GM18505 (cell line): ENCODE data around the gene ULBP3.

ENCODE experiments used
- ATAC-seq: cut with Tn5 transposase; IDR thresholded peaks from one replicate; pipeline ENCODE4 v1.9.1; 2021; ENCODE audit not compliant: unreplicated experiment
- POLR2A ChIP-seq: IDR thresholded peaks from 4 replicates; pipeline ENCODE4 v1.6.1; 2011; ENCODE audit warnings: borderline replicate concordance; ENCODE audit not compliant: insufficient read depth, insufficient read length; ENCODE audit errors: extremely low read depth

ULBP3 gene

DNA sequence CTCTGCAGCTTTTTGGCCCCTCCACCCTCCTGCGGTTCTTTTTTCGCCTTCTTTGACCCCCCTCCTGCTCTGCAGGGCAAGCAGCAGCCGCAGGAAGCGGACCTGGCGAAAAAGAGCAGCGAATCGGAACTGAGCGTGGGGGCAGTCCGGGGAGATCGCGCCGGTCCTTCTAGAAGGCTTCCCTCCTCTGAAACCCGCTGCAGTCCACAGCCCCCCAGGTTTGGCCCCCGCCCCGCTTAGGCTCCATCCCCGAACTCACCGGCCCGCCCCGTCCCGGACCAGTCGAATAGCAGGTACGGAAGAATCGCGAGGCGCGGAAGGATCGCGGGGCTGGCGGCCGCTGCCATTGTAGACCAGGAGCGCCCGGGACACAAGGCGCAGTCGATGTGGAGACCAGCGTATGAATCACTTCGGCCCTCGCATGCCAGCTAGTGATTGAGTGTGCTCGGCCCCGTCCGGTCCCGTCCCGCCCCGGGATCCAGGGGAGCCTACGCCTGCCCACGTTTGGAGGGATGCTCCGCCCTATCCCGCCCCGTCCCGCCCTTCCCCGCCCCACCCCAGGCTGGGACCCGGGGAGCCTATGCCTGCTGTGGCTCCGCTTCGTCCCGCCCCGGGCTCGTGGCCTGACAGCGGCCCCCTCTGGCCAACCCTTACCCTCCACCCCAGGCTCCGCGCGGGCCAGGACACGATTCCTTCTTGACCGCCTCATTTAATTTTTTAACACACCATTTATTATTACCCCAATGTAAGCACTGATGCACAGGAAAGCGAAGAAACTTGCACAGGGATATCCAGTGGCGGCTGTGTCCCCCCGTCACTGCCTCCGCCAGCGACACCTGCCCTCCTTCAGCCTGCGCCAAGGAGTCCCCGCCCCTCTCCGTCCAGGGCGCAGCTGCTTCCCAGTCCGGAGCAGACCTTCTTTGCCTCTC, at the start of gene ULBP3:
TSS of gene ULBP3 (minus strand) at position 402 of the 929 bp plus-strand sequence. CDS start at position 347, 55 bp downstream.
- no peak for TF ChIP-seq POLR2A
- peak; percentile 73 for ATAC-seq

DNA sequence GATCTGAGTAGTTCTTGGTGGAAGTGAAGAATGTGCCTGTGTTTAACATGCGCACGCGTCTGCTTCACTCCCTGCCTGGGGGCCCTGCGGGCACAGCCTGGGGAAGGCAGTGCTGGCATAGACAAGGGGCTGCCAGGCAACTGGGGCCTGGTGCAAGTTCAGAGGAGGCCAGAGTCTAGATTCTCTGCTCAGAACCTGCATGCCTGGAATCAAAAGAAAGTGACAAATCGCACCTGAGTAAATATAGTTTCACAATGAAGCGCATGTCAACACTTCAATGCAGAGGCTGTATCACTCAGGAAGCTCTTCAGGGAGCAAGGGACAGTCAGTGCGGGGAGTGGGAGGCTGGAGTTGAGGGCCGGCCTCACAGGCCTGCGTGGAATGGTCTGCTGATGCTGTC, 49.7 kb upstream of the ULBP3 start:
- TF ChIP-seq POLR2A = no peak
- ATAC-seq = no peak

DNA sequence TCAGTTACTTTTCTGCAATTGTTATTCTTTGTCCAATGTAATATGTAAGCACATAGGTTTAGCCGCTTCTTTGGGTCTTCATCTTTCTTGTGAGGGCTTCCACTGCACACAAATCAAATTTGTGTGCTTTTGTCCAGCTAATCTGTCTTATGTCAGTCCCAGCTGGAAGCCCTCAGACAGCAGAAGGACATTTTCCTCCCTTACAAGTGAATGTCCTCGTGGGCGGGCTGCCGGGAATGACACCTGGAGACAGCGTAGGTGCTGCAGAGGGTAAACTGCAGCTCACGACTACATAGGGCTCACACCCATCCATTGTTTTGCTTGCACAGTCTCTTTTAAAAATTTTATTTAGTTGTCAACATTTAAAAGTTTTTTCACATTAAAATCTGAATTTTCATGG, 49.3 kb upstream of the ULBP3 start:
- ATAC-seq = no peak
- TF ChIP-seq POLR2A = no peak

DNA sequence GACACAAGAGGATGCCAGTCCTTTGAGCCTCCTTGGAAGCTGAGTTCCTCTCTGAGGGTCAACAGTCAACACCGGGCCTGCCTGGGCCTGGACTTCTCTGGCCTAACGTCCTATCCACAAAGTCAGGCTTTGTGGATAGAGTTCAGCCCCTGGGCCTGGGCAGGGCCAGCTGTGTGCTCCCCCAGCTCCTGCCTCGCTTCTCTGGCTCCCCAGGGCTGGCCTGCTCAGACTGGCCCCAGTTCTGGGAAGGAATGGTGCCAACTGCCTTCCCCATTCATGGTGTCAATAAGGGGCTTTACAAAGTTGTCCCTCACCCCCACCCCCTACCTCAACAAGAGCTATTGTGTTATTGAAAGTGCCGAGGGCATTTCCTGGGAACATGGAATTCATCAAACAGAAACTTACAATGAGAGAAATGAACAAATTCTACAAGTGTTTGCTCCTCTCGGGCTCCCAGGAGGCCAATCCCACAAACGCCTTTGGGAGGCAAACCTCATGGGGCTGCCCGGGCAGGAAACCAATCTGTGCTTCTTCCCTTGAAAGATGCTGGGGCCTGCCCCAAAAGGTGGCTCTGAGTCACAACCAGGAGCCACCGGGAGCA, 47.4 kb upstream of the ULBP3 start:
- no peak for TF ChIP-seq POLR2A
- no peak for ATAC-seq

DNA sequence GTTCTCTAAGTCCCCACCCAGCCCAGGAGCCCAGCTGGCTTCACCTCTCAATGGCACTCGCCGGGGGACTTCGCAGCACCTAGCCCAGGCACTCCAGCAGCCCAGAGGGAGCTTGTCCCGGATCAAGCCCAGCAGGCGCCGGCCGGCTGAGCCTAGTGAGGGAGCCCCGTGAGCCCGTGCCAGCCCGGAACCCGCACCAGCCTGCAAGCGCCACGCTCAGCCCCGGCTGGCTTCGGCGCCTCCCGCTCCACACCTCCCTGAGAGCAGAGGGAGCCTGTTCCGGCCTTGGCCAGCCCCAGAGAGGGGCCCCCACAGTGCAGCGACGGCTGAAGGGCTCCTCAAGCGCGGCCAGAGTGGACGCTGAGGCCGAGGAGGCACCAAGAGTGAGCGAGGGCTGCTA, 46.8 kb upstream of the ULBP3 start:
- ATAC-seq = no peak
- no peak for TF ChIP-seq POLR2A

DNA sequence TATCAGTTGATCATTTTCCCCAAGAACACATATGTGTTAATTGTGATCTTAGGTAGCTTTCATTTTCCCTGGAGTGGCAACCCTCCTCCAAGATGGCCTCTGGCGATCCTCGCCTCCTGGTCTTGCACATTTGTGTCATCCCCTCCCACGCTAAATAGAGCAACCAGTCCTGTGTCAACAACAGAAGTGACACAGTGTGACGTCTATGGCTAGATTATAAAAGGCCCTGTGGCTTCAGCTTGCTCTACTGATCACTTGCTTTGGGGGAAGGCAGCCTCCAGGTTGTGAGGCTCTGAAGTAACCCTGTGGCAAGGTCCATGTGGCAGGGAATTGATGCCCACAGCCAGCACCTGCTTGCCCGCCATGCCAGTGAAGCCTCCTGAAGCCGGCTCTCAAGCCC, 43.3 kb upstream of the ULBP3 start:
- no peak for ATAC-seq
- TF ChIP-seq POLR2A = no peak

DNA sequence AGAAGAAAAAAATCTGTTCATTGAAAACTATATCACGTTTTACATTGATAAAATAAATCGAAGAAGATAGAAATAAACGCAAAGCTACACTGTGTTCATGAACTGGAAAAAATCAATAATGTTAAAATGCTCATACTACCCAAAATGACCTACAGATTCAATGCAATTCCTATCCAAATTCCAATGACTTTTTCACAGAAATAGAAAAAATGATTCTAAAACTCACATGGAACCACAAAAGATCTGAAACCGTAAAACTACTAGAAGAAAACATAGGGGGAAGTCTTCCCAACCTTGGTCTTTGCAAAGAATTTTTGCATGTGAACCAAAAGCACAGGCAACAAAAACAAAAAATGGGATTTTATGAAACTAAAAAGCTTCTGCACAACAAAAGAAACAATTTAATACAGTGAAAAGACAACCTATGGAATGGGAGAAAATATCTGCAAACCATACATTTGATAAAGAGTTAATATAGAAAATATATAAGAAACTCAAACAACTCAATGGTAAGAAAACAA, 33.9 kb upstream of the ULBP3 start:
- no peak for TF ChIP-seq POLR2A
- ATAC-seq = no peak

DNA sequence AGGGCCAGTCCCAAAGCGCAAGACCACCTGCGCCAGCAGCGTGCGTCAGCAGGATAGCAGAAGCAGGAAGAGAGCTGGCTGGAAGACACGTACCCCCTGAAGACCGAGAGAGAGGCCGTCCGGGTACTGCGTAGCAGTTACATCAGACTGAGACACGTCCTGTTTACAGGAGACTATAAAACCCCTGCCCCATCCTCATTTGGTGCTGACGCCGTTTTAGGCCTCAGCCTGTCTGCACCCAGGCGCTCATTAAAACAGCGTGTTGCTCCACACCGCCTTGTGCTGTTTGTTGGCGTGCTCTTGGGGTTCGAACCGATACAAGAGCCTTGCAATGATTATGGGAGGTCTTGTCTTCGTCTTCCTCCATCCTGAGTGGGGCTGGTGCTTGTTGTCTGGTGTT, 31.8 kb upstream of the ULBP3 start:
- no peak for TF ChIP-seq POLR2A
- no peak for ATAC-seq

DNA sequence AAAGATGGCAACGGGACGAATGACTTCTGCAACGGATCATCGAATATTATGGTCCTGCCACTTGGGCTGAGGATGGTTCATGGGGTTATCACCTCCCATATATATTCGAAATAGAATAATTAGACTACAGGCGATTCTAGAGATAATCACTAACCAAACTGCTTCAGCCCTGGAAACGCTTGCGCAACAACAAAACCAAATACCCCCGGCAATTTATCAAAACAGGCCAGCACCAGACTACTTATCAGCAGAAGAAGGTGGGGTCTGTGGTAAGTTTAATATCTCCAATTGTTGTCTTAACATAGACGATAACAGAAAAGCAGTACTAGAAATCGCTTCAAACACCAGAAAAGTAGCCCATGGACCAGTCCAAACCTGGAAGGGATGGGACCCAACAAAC, 31.0 kb upstream of the ULBP3 start:
- no peak for ATAC-seq
- no peak for TF ChIP-seq POLR2A

DNA sequence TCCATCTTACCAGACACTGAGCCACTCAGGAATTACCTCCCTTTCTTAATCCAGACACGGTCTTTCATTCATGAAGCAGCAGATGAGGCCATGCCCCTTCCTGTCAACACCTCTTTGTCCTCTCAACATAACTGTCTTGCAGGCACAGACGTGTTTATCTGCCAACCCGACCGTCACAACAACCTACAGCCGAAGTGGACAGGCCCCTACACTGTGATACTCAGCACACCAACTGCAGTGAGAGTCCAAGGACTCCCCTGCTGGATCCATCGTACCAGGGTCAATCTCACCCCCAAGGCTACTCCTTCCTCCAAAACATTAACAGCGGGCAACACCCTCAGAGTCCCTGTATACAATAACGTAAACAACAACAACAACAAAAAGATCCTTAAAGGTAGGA, 30.6 kb upstream of the ULBP3 start:
- ATAC-seq = no peak
- no peak for TF ChIP-seq POLR2A

DNA sequence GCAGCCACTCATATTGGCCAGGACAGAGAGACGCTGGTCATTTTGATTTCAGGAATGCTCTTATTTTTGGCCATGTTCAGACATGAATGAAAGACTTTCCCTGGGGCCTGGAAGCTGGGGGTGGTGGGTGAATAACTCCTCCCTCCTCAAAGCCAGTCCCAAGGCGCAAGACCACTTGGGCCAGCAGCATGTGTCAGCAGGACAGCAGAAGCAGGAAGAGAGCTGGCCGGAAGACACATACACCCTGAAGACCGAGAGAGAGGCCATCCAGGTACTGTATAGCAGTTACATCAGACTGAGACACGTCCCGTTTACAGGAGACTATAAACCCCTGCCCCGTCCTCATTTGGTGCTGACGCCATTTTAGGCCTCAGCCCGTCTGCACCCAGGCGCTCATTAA, 29.2 kb upstream of the ULBP3 start:
- no peak for ATAC-seq
- TF ChIP-seq POLR2A = no peak

DNA sequence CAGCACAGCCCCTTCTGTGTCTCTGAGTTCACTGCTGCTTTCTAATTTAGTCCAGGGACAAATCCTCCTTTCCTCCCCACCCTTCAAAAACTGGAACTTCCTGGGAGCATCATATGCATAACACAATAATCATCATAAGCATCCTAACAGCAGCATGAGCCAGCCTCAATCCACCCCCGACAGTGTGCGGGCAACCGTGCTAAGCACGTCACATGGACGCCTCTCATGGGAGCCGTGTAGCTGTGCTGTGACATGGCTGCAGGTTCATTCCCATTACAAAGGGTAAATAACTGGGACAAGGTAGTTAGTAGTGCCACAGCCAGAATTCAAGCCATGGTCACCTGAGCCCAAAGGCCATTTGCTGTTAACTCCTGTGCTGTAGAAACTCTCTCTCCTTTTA, 24.5 kb upstream of the ULBP3 start:
- ATAC-seq = no peak

DNA sequence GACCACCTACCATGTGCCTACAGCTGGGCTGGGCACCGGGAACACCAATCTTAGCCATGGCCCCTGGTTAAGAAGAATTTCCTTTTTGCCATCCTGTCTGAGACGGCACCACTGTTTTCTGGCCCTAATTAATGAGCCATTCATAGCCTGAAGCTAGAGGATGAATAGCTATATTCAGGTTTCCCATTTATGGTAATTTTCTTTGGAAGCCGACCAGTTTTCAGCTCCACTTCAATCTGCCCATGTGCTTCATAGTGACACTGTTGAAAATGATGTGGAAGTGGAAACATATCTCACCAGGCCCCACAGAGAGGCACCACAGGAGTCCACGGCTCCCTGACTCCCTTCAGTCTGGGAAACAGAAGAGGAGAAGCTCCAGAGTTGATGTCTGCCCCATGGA, 22.6 kb upstream of the ULBP3 start:
- TF ChIP-seq POLR2A = no peak
- no peak for ATAC-seq

More for the DNA sequence above, 24.5 kb upstream of the ULBP3 start:
- TF ChIP-seq POLR2A = no peak

DNA sequence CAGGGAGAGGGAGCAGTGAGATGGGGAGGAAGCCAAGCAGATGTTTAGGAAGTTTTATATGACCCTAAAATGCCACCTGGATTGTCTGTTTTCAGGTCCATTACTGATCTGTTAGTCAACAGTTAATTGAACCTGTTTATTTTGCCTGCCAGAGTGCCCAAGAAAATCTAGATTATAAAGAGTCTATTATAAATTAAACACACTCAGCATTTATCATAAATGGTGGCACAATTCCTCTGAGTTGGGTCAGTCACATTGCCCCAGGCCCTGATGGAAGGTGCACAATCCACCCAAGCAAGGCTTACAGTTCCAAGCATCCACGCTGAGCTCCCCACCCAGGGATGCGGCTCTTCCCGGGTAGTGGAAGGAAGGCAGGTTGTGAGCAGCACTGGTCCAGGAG, 21.4 kb upstream of the ULBP3 start:
- ATAC-seq = no peak
- no peak for TF ChIP-seq POLR2A
